Ectodermal cell (in vitro differentiated cells): Measurements from ENCODE around the gene ECHS1.
"Not testable (repeated sequence)": the region's sequence is repeated elsewhere in the genome, so short reads cannot be mapped to it uniquely, and the experiment has no call there.

Experiments
- H3K27ac ChIP-seq: 2 replicates; pipeline ENCODE4 v1.7.0; 2013; ENCODE audit warnings: mild to moderate bottlenecking, low read depth, low read length; ENCODE audit not compliant: insufficient read depth, poor library complexity, severe bottlenecking
- H3K27me3 ChIP-seq: 2 replicates; pipeline ENCODE4 v1.7.0; 2013; ENCODE audit warnings: mild to moderate bottlenecking, low read length; ENCODE audit not compliant: insufficient read depth, control insufficient read depth, poor library complexity, severe bottlenecking
- H3K36me3 ChIP-seq: one replicate; pipeline ENCODE4 v1.7.0; 2013; ENCODE audit warnings: low read length; ENCODE audit not compliant: control insufficient read depth, insufficient read depth
- H3K4me1 ChIP-seq: one replicate; pipeline ENCODE4 v1.7.0; 2013; ENCODE audit warnings: low read length; ENCODE audit not compliant: control insufficient read depth, insufficient read depth
- H3K4me3 ChIP-seq: 2 replicates; pipeline ENCODE4 v1.7.0; 2013; ENCODE audit warnings: low read depth, low read length, control low read depth; ENCODE audit not compliant: insufficient read depth
- H3K9me3 ChIP-seq: 2 replicates; pipeline ENCODE4 v1.7.0; 2013; ENCODE audit warnings: mild to moderate bottlenecking, low read length, moderate library complexity; ENCODE audit not compliant: control insufficient read depth
- WGBS, 2 experiments: methylation state at CpG; one replicate each; pipeline ENCODE4 v1.1.7; 2013; ENCODE audit warnings: missing lambda C conversion rate in 2 of 2; 5-methylcytosine and 5-hydroxymethylcytosine counted together

The ECHS1 gene

DNA sequence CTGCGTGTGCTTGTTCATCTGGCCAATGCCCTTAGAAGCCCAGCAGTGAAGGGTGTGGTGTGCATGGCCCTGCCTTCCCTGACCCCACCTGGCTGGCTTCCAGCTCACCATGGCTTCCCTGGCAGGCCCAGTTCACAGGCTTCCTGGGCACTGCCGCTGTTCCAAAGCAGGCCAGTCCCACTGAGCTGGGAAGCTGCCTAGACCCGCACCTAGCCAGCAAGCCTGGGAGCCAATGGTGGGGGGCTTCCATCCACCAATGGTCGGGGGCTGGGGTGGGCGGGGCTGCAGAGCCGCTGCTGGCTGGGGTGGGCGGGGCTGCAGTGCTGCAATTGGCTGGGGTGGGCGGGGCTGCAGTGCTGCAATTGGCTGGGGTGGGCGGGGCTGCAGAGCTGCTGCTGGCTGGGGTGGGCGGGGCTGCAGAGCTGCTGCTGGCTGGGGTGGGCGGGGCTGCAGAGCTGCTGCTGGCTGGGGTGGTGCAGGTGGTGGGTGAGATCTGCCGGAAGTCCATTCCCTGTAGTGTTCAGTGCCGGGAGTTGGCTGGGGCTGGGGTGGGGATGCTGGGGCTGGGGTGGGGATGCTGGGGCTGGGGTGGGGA is 48.9 kb downstream of the ECHS1 start:
- Histone ChIP-seq H3K27me3 (peaks cover 54% of the 10 kb centered on the region), H3K9me3 (no peaks in the 10 kb centered on the region), H3K27ac (no peak overlapping the region), H3K4me3 (no peak overlapping the region), H3K4me1 (peaks cover 17% of the 10 kb centered on the region), H3K36me3 (no peaks in the 10 kb centered on the region)
- 7 to 8% methylated on average over 12 to 13 of the region's 13 CpGs for WGBS, 2 experiments

- H3K27ac ChIP-seq, H3K4me3 ChIP-seq, H3K9me3 ChIP-seq, H3K36me3 ChIP-seq: not testable (repeated sequence)
- H3K4me1 ChIP-seq = peaks cover 11% of the 10 kb centered on the region
- 89 to 90% methylated on average over 10 to 12 of the region's 14 CpGs for WGBS, 2 experiments
- peaks cover 41% of the 10 kb centered on the region for H3K27me3 ChIP-seq
Measured at GRCh38 chr10:133322064-133322709, 51.0 kb downstream of the ECHS1 start.

GRCh38 chr10:133320852-133321422 is 52.2 kb downstream of the ECHS1 start:
- H3K27me3 ChIP-seq = peaks cover 28% of the 10 kb centered on the region
- H3K36me3 ChIP-seq, H3K27ac ChIP-seq, H3K4me3 ChIP-seq, H3K9me3 ChIP-seq, H3K4me1 ChIP-seq: not testable (repeated sequence)
- WGBS, 2 experiments = 95 to 97% methylated on average over 6 of the region's 6 CpGs

DNA sequence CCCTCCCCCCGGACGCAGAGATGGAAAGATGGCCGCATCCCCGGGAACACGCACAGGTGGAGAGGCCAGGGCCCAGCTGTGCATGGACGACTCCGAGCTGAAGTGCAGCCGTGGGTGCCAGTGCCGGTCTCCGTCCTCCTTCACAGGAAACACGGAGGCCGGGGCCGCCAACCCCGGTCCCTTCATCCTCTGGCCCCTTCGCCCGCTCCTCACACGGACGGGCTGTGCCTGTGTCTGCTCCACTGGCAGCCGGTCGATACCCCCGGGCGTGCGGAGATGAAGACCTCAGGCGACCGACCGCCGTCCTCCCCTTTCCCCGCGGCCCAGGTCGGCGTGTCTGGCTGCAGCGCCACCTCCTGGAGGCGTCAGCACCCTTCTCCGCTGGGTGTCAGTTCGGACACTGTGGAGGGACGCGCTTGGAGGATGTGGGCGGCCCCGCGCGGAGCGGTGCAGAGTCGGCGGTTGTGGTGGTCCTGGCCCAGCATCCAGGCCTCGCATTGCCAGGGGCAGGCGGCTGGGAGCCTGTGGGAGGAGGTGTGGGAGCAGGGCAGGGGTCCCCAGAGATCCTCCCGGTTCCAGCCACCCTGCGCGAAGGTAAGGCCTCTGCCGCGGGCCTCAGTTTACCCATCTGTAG is 54.5 kb downstream of the ECHS1 start:
- WGBS, 2 experiments = 10 to 11% methylated on average over 51 of the region's 51 CpGs
- H3K27me3 ChIP-seq = peaks cover 15% of the 10 kb centered on the region

GRCh38 chr10:133316732-133317131 is 56.4 kb downstream of the ECHS1 start:
- Histone ChIP-seq H3K4me3 (no peak overlapping the region), H3K27me3 (peaks cover 15% of the 10 kb centered on the region), H3K36me3 (no peaks in the 10 kb centered on the region), H3K9me3 (no peaks in the 10 kb centered on the region), H3K27ac (no peak overlapping the region), H3K4me1 (no peaks in the 10 kb centered on the region)
- 78% methylated on average over 3 of the region's 7 CpGs; no CpG with 5 or more reads in 1 of the 2 experiments for WGBS, 2 experiments

More for the DNA sequence above, 54.5 kb downstream of the ECHS1 start:
- Histone ChIP-seq H3K4me3 (peak overlapping the region; percentile 34), H3K9me3 (no peaks in the 10 kb centered on the region), H3K36me3 (no peaks in the 10 kb centered on the region), H3K4me1 (no peaks in the 10 kb centered on the region), H3K27ac (no peak overlapping the region)

GRCh38 chr10:133316266-133316665 is 56.9 kb downstream of the ECHS1 start:
- H3K4me1 ChIP-seq = no peaks in the 10 kb centered on the region
- H3K4me3 ChIP-seq = no peak overlapping the region
- H3K27me3 ChIP-seq = peaks cover 15% of the 10 kb centered on the region
- no peak overlapping the region for H3K27ac ChIP-seq
- H3K9me3 ChIP-seq = no peaks in the 10 kb centered on the region
- no peaks in the 10 kb centered on the region for H3K36me3 ChIP-seq
- WGBS, 2 experiments = 89 to 92% methylated on average over 8 of the region's 9 CpGs

DNA sequence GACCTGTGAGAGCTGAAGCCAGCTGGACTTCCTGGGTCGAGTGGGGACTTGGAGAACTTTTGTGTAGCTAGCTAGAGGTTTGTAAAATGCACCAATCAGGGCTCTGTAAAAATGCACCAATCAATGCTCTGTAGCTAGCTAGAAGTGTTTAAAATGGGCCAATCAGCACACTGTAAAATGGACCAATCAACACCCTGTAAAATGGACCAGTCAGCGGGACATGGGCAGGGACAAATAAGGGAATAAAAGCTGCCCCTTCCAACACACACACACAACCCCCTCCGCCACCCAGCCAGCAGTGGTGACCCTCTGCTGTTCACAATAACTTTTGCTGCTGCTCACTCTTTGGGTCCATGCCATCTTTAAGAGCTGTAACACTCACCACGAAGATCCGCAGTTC is 57.3 kb downstream of the ECHS1 start:
- Histone ChIP-seq H3K27me3 (peaks cover 15% of the 10 kb centered on the region), H3K4me3 (no peak overlapping the region), H3K36me3 (no peaks in the 10 kb centered on the region), H3K27ac (no peak overlapping the region), H3K9me3 (no peaks in the 10 kb centered on the region), H3K4me1 (no peaks in the 10 kb centered on the region)
- 87 to 95% methylated on average over 5 of the region's 5 CpGs for WGBS, 2 experiments

- no peak overlapping the region for H3K27ac ChIP-seq
- 92 to 93% methylated on average over 12 of the region's 12 CpGs for WGBS, 2 experiments
- H3K27me3 ChIP-seq = peaks cover 12% of the 10 kb centered on the region
- H3K36me3 ChIP-seq = peaks cover 8% of the 10 kb centered on the region
- no peak overlapping the region for H3K4me3 ChIP-seq
- no peaks in the 10 kb centered on the region for H3K4me1 ChIP-seq
- no peaks in the 10 kb centered on the region for H3K9me3 ChIP-seq
Measured at GRCh38 chr10:133314911-133315310, 58.2 kb downstream of the ECHS1 start.

DNA sequence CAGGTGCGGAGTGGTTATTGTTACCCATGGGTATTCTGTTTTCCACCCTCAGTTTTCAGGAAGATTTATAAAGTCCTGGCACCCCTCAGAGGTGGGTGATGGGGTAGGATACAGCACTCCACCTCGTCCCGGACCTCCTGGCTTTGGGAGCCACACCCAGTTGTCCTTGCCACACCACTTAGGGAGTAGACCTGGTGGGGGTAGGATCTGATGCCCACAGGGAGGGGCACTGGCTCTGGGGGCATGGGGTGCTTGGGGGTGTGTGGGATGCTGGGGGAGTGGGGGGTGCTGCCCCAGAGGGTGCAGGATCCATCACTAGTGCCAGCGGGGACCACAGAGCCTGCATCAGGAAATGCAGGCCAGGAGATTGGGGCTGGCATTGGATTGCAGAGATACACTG is 60.0 kb downstream of the ECHS1 start:
- WGBS, 2 experiments = 93% methylated on average over 4 of the region's 4 CpGs
- Histone ChIP-seq H3K4me3 (no peak overlapping the region), H3K27me3 (no peaks in the 10 kb centered on the region), H3K9me3 (no peaks in the 10 kb centered on the region), H3K27ac (no peak overlapping the region), H3K4me1 (no peaks in the 10 kb centered on the region), H3K36me3 (peaks cover 10% of the 10 kb centered on the region)

DNA sequence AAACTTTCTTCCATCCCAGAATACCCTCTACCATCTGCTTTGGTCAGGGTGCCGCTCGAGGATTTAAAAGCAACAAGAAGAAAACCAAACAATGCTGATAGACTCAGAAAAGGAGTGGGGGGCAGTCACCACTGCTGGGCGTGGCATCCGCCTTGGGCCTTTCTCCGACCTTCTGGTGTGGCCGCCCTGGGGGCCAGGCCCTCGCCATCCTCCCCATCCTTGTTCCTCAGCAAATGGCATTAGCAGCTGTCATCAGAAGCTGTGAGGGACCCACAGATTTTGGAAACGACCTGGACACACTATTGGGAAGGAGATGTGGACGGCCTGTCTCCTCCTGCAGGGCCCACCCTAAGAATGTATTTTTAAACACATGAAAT is 60.4 kb downstream of the ECHS1 start:
- Histone ChIP-seq H3K4me1 (no peaks in the 10 kb centered on the region), H3K36me3 (peaks cover 10% of the 10 kb centered on the region), H3K4me3 (no peak overlapping the region), H3K9me3 (no peaks in the 10 kb centered on the region), H3K27ac (no peak overlapping the region), H3K27me3 (no peaks in the 10 kb centered on the region)
- 91 to 93% methylated on average over 9 of the region's 9 CpGs for WGBS, 2 experiments
